ENCODE measurements around the gene CPAMD8. TPM values are rescaled to one million over a fixed set of nuclear protein-coding genes. Genes with fewer than 3 reads are reported as not detected.

The CPAMD8 gene
- total RNA-seq, 4 donors from 2014 or later, result 4.7 to 39.6 (median 11.2) TPM

DNA sequence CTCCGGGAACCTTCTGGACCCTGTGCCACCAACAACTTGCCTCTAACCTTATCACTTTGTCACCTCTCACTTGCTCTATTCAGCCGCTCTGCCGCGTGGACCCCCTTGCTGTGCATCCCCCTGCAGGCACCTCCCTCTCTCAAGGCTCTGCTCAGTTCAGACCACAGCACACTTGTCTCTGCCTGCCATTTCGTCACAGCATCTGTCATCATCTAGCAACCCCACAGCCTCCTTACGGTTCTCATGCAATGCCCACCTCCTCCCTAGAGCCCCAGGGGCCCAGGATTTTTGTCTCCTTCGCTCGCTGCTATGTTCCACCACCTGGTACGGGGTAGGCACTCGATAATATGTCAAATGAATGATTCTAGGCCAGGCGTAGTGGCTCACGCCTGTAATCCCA, 43.8 kb upstream of the CPAMD8 start:
- no peak for ATAC-seq (ENCODE audit: low FRiP score)
- no peak for DNase-seq (ENCODE audit: low spot score)
- TF ChIP-seq, protein P1, sequence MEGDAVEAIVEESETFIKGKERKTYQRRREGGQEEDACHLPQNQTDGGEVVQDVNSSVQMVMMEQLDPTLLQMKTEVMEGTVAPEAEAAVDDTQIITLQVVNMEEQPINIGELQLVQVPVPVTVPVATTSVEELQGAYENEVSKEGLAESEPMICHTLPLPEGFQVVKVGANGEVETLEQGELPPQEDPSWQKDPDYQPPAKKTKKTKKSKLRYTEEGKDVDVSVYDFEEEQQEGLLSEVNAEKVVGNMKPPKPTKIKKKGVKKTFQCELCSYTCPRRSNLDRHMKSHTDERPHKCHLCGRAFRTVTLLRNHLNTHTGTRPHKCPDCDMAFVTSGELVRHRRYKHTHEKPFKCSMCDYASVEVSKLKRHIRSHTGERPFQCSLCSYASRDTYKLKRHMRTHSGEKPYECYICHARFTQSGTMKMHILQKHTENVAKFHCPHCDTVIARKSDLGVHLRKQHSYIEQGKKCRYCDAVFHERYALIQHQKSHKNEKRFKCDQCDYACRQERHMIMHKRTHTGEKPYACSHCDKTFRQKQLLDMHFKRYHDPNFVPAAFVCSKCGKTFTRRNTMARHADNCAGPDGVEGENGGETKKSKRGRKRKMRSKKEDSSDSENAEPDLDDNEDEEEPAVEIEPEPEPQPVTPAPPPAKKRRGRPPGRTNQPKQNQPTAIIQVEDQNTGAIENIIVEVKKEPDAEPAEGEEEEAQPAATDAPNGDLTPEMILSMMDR (IDR thresholded peaks at IDR 0.05), result no peak

DNA sequence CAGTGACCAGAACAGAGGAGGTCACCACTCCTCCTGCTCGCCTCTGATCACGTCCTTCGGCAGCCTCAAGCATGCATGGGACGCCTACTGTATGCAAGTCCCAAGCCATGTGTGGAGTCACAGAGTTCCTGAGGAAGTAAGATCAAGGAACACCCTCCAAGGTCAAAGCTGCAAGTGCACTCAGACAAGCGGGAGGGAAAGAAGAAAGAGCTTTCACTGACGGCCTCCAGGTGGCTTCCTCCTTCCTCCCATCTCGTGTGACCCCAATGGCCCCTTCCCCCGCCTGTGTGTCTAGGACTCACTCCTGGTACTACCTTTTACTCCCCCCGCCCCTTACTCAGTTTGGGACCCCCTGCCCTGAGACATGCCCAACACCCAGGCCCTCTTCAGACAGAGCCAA, 42.6 kb upstream of the CPAMD8 start:
- peak; percentile 20 for ATAC-seq (ENCODE audit: low FRiP score)
- DNase-seq (ENCODE audit: low spot score), result no peak
- TF ChIP-seq, protein P1 (IDR thresholded peaks at IDR 0.05), result no peak

DNA sequence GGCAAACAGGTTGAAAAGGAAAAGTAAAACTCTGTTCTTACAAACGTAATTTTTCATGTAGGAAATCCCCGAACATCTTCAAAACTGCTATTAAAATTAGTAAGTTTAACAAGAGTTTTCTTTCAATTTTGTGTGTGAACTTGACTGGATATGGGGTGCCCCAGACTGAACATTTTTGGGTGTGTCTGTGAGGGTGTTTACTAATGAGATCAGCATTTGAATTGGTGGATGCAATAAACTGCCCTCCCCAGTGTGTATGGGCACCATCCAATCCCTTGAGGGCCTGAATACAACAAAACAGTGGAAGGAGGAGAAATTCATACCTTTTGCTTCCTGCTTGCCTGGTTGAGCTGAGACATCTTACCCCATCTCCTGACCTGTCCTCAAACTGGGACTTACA, 36.8 kb upstream of the CPAMD8 start:
- DNase-seq (ENCODE audit: low spot score), result no peak
- TF ChIP-seq, protein P1 (IDR thresholded peaks at IDR 0.05), result no peak
- no peak for ATAC-seq (ENCODE audit: low FRiP score)

GRCh38 chr19:17061691-17062090, 35.1 kb upstream of the CPAMD8 start:
- no peak for DNase-seq (ENCODE audit: low spot score)
- TF ChIP-seq, protein P1 (IDR thresholded peaks at IDR 0.05), result no peak
- ATAC-seq (ENCODE audit: low FRiP score), result no peak

DNA sequence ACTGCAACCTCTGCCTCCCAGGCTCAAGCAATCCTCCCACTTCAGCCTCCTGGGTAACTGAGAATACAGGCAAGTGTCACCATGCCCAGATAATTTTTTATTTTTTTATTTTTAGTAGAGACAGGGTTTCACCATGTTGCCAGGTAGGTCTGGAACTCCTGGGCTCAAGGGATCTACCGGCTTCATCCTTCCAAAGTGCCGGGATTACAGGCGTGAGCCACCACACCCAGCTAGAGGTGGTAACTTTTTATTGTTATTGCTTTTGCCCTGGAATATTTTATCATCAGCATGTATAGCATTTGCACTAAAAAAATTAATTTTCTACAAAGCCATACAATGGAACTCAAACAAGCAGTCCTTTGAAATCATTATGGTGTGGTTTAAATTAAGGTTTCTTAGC, 34.6 kb upstream of the CPAMD8 start:
- TF ChIP-seq, protein P1 (IDR thresholded peaks at IDR 0.05), result no peak
- ATAC-seq (ENCODE audit: low FRiP score) (no peak), DNase-seq (ENCODE audit: low spot score) (no peak)

GRCh38 chr19:17060802-17061201, 34.2 kb upstream of the CPAMD8 start:
- TF ChIP-seq, protein P1 (IDR thresholded peaks at IDR 0.05), result no peak
- ATAC-seq (ENCODE audit: low FRiP score), result no peak
- no peak for DNase-seq (ENCODE audit: low spot score)

DNA sequence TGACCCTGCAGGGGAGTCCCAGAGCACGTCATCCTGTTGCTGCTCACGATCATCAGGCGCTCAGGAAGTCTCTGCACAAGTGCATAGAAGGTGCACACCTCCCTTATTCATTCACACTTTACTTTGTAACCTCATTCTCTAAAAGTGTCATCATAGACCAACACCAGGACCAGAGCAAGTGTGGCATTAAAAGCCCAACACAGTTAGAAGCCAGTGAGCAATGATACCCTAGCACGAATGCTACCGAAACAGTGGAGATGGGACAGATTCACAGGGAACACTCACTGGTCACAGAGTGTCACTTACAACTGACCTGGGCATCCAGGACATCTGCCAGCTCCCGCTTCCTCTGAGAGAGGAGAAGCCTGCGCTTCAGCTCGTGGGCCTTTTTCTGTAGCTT, 31.6 kb upstream of the CPAMD8 start:
- no peak for ATAC-seq (ENCODE audit: low FRiP score)
- TF ChIP-seq, protein P1 (IDR thresholded peaks at IDR 0.05), result no peak
- no peak for DNase-seq (ENCODE audit: low spot score)

All from omental fat pad (tissue), 4 donors.